GM21529 (cell line): ENCODE measurements around the gene FHDC1.

Experiments
- ATAC-seq: cut with Tn5 transposase; IDR thresholded peaks from one replicate; pipeline ENCODE4 v1.9.1; 2021; ENCODE audit not compliant: unreplicated experiment

FHDC1 gene

DNA sequence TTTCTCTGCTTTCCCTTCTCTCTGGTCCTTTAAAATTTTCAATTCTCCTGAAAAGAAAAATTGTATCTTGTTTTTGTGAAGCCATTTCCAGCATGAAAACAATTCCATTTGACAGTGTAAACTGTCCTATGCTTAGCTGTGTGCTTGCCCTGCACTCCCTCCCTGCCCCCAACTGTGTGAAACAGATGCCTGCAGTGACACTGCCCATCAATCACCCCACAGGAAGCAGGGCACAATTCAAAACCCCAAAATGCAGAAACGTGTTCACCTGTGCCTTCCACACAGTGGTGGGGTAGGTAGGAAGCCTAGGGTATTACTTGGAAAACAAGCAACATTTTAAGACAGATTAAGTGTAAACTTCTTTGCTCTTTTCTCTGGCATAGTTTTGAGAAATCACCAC is 6.2 kb upstream of the FHDC1 start:
- no peak for ATAC-seq

DNA sequence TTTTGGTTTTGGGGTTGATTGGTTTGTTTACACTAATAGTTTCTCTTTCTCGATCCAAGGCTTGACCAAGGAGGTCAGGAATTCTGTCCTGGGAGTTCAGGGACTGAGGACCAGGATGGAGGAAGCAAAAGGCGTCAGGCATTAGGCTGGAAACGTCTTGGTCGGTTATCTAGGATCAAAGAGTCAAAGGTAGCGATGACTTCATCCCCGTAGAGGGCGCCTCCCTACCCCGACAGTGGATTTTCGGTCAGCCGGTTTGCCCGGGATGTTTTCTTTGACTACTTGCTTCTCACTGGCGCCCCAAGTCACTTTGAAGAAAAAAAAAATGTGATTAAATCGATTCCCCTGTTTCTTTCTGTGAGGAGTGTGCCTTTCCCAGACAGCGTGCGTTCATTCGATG is 980 bp upstream of the FHDC1 start:
- ATAC-seq: no peak

DNA sequence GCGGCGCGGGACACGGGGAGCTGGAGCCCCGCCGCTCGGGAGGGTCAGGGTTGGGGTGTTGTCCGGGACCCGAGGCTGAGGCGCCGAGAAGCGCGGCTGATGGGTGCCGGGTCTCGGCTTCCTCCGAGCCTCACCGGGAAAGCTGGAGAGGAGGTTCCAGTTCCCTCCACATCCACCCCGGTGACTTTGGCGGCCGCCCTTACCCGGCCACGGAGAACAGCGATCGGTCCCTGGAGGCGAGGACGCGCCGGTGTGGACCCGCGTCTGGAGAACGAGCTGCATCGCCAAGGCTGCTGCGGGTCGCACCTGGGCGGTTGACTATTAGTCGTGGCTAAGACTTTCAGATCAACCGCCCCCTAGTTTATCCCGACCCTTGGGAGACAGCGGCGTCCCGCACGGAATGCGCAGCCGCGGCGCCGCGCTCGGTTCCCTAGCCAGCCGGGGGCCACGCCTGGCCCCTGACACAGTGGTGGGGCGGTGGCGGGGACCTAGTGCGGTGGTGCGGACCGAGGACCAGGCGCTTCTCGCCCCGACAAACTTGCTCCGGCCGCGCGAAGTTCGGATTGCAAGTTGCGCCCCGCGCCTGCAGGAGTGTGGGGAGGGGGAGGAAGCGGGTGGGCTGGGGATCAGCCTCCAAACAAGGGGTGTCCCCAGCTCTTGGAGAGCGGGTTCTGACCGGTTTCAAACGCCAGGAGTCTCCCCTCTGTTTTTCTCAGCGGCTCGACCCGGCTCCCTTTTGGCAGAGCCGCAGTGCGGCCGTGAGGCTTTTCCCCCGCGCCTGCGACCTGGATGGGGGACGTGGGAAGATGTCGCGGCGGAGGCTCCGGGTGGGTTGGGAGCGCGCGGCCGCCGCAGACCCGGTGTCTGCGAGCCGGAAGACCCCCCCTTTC is 568 bp downstream of the FHDC1 start:
- ATAC-seq: no peak

DNA sequence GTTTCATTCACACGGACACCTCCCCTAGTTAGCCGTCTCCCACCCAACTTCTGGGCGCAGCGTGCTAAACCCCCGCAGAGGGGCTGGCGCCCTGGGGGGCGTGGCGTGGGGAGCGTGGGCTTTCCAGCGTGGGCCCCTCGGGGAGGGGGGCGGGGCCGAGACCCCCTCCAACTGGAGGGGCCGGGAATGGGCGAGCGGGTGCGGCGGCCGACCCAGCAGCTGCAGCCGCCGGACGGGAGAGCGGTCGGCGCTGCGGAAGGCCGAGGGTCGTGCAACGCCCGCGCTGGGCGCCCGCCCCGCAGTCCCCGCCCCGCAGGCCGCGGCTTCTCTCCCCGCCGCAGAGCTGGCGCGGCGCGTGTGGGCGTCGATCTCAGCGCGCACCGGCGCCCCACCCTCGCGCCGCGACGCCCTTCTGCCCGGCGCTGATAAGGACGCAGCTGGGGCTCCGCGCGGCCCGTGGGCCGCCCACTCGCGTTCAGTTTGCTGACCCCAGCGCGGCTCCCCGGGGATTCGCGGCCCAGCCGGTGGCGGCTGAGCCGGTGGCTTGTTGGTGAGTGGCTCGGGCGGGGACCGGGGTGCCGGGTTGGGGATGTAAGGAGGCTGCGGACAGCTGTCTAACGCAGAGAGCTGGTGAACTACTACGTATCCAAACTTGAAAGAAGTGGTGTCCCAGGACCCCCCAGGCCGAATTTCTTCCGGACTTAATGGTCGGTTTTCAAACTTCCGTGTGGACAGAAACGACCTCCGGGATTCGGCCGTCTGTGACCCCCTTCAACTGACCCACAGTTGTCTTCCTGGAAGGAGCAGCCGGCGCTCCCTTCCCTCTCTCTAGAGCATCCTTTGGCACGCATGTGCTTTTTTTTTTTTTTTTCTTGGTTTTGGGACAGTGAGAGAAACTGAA is 1.5 kb downstream of the FHDC1 start:
- peak; percentile 43 for ATAC-seq

GRCh38 chr4:152938237-152938947 is 2.3 kb downstream of the FHDC1 start:
- ATAC-seq: no peak

DNA sequence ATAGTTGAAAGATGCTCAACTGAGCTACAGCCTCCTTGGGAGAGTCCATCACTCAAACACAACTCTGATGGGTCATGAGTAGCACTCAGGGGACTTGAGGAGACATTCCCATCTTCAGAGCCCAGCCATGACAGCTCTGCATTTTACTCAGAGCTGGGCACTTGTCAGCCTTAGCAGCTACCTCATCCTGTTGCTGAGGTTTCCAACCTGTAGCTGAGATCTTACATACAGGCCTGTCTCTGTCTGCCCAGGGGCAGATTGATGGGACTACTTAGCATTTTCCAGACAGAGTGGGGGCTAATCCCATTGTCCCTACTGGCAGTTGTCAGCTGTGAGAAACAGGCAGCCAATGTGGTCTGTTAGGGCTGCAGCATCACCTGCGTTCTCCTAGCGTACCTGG is 3.5 kb downstream of the FHDC1 start:
- no peak for ATAC-seq

GRCh38 chr4:152940461-152940860 is 4.3 kb downstream of the FHDC1 start:
- no peak for ATAC-seq

DNA sequence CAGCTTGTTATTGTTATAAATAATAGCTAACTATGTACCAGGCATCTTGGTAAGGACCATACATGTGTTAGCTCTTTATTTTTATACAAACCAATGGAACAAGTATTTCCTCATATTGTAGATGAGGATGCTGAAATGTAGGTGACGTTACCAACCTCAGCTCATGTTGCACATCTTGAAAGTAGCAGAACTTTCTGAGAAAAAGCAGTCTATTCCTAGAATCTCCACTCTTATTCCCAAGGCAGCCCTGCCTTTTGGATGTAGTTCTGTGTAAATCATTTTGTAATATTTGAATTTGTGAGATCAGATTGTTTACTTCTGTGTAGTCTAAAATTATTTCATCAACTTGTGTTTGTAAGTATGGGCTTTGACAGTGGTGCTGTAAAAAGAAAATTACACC is 5.3 kb downstream of the FHDC1 start:
- ATAC-seq: no peak

DNA sequence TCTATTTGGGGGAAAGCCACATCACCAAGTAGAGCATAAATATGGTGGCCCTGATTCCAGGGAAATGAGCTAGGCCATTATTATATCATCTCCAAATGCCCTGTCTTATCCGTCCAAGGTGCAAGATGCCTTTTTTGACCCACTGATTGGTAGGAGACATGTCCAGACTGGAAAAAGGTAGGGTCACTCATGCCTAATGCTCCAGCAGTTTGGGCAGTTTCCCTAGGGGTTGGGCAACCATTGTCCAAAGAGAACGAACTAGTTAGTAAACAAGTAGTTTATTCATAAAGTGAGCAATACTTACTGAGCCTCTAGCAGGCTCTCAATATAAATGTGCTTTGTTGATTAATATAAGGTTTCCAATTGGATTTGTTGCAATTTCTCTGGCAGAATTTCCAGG is 6.2 kb downstream of the FHDC1 start:
- ATAC-seq: no peak

DNA sequence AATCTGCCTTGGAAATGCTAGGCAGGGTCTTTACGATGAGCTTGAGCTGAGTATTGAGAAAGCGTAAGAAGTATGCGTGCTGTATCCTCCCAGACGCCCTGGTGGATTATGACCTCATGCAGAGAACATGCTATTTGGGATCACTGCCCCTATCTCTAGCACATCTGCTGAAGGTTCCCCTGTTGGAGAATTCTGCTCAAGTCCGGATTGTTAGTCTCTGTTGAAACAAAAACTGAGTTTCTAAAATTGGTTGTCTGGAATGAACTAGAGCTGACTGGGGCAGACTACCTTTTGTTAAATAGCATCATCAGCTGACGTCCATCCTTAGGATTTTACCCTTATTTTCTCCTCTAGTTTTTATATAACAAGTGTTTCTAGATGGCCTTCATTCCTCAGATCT is 7.5 kb downstream of the FHDC1 start:
- ATAC-seq: no peak

- ATAC-seq: no peak
Measured at GRCh38 chr4:152944666-152945320, 8.7 kb downstream of the FHDC1 start.

DNA sequence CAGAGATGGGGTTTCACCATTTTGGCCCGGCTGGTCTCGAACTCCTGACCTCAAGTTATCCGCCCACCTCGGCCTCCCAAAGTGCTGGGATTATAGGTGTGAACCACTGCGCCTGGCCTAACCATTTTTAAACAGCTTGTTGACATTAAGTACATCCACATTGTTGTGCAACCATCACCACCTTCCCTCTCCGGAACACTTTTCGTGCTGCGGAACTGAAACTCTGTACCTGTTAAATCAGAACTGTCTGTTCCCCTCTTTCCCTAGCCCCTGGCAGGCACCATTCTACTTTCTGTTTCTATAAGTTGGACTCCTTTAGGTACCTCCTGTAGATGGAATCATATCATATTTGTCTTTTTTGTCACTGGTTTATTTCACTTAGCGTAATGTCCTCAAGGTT is 9.5 kb downstream of the FHDC1 start:
- ATAC-seq: no peak

GRCh38 chr4:152946446-152946845 is 10.3 kb downstream of the FHDC1 start:
- no peak for ATAC-seq

DNA sequence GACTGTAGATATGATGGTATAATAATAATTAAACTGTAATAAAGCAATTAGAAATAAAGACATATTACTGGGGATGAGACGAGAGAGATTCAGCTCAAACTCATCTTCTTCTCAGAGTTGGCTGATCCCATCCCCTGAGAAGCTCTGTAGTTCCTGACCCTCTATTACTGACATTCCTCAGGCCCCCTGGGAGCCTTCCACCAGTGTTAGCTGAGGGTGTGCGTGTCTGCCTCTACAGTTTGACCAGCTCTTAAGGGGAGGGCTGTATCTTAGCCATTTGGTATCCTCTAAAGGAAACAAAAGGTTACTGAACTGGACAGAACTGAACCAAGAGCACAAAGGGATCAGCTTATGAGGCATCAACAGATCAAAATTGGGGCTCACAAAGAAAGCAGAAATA is 11.2 kb downstream of the FHDC1 start:
- ATAC-seq: no peak

DNA sequence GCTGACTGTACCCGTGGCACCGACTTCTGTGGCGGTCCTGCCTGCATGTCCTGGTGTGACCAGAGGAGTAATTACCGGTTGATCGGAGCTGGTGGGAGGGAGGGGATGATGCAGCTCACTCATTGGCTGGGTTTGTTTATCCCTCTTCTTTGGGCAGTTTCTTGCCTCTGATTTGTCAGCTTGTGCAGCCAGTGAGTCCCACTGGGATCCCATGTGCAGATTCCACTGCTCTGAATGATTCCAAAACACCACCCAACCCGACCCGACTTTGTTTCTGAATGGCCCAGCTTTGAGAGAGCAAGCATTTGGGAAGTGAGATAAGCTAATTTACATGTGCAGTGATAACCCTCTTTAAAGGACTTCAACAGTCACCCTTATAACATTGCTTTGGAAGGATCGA is 13.8 kb downstream of the FHDC1 start:
- ATAC-seq: no peak

GRCh38 chr4:152950402-152951274 is 14.5 kb downstream of the FHDC1 start:
- no peak for ATAC-seq

DNA sequence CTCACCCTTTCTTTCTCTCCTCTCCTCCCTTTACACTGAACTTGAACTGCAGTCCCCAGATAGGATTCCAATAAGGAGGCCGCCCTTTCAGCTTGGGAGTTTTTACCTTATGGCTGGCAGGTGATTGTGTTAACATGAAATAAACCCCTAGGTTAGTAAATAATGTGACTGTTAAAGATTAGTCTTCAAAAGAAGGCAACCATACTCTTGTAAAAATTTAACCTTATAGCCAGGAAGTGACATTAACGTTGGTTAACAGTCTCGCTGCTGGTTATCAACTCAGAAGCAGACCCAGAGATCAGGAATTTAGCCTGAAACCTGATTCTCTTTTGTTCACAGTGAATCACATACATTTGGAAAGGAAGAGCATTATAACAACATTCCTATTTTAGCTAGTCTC is 15.2 kb downstream of the FHDC1 start:
- no peak for ATAC-seq

DNA sequence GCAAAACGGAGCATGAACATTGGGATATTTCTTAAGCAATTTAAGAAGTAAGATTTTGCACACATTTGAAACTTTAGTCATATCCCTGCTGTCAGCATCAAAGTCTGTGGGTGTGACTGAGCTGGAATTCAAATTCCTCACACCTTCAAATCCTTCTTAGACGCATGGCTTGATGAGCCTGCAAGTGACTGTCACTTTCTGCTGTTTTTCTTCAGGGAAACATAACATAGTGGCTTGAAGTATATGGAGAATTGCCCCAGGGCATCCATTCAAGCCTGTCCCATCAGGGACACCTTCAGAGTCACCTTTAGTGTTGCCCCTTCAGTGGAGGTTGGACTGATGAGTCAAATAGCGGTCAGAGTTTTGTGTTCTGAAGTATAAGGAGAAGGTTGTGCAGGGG is 17.4 kb downstream of the FHDC1 start:
- no peak for ATAC-seq

GRCh38 chr4:152954741-152955140 is 18.6 kb downstream of the FHDC1 start:
- no peak for ATAC-seq

DNA sequence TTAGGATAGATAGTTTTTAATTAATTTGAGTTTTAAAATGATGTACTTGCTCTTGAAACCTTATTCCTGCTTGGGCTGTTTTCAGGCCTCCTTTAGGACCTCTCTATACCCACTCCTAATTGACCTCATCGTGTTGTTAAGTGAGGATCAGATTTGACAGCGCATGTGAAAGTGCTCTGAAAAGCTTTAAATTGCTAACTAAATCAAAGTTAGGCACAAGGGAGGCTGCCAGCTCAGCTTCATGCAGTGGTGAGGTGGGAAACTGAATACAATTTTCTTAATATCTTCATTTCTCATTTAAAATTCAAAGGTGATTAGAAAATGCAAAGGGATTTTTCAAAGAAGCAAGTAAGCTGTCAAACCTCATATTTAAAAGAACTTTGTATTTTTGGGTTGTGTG is 20.0 kb downstream of the FHDC1 start:
- no peak for ATAC-seq
